Measurements from ENCODE around the gene EED. TPM values are rescaled to one million over a fixed set of nuclear protein-coding genes. Genes with fewer than 3 reads are reported as not detected.

The EED gene
- total and polyA plus RNA-seq, 4 donors: 11.1 to 40.2 (median 16.5) TPM

DNA sequence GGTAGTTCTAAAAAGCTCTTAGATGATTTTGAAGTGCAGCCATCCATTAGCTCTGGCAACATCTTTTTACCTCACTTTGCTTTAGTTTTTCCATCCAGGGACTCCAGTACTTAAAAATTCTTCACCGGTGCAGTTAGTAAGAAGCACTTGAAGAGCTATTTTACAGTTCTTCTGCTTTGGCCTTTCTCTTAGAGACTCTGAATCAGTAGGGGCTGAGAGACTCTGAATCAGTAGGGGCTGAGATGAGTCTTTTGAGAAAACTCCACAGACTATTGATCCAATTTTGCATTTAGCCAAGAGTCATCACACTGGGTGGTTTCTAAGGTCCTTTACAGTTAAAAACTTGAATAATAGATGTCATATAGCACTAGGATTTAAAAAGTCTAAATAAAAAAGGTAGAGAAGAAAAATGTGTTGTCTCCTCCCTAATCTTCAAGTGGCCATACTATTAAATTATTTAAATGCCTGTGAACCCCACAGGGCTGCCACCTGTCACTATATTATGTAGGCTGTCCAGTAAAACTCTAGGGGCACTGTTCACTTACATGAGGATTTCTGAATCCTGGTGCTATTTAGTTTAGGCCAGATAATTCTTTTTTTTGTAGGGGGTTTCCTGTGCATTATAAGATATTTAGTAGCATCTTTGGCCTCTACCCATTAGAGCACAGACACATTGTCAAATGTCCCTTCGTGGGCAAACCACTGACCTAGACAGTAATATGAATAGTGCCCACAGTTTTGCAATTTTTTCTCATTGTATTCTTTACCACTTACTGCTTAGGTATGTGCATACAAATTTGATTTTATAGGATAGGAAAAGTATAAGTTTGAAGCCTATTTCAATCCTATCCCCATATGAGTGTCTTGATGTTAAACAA lies 31.2 kb downstream of the EED start:
- DNase-seq (no peak), ATAC-seq (ENCODE audit: insufficient read depth, low FRiP score) (no peak)
- whole genome bisulfite sequencing, 2 donors: 80 to 96% methylated on average over 2 of the region's 2 CpGs
- TF ChIP-seq, protein P1, sequence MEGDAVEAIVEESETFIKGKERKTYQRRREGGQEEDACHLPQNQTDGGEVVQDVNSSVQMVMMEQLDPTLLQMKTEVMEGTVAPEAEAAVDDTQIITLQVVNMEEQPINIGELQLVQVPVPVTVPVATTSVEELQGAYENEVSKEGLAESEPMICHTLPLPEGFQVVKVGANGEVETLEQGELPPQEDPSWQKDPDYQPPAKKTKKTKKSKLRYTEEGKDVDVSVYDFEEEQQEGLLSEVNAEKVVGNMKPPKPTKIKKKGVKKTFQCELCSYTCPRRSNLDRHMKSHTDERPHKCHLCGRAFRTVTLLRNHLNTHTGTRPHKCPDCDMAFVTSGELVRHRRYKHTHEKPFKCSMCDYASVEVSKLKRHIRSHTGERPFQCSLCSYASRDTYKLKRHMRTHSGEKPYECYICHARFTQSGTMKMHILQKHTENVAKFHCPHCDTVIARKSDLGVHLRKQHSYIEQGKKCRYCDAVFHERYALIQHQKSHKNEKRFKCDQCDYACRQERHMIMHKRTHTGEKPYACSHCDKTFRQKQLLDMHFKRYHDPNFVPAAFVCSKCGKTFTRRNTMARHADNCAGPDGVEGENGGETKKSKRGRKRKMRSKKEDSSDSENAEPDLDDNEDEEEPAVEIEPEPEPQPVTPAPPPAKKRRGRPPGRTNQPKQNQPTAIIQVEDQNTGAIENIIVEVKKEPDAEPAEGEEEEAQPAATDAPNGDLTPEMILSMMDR (IDR thresholded peaks at IDR 0.05; ENCODE audit: control extremely low read depth, extremely low read depth): no peak
- Histone ChIP-seq H3K27me3 (ENCODE audit: control insufficient read depth in 3 of 3, insufficient read depth in 3 of 3, low read length in 2 of 3) (no peaks in the 10 kb centered on the region), H3K4me1 (ENCODE audit: control insufficient read depth in 5 of 5, insufficient read depth in 5 of 5, low read length in 5 of 5) (peaks cover 0 to 6% (median 2%) of the 10 kb centered on the region in 5 donors), H3K9me3 (ENCODE audit: control insufficient read depth in 4 of 4, insufficient read depth in 3 of 4, low read length in 3 of 4) (no peaks in the 10 kb centered on the region), H3K27ac (ENCODE audit: low read depth in 1 of 2, low read length in 1 of 2) (no peak overlapping the region), H3K4me3 (no peak overlapping the region), H3K36me3 (ENCODE audit: control insufficient read depth in 4 of 4, insufficient read depth in 4 of 4, low read length in 4 of 4) (peaks cover 4 to 28% (median 13%) of the 10 kb centered on the region in 4 donors), H3K9ac (ENCODE audit: insufficient read depth in 1 of 2, low read length in 2 of 2) (no peak overlapping the region)

DNA sequence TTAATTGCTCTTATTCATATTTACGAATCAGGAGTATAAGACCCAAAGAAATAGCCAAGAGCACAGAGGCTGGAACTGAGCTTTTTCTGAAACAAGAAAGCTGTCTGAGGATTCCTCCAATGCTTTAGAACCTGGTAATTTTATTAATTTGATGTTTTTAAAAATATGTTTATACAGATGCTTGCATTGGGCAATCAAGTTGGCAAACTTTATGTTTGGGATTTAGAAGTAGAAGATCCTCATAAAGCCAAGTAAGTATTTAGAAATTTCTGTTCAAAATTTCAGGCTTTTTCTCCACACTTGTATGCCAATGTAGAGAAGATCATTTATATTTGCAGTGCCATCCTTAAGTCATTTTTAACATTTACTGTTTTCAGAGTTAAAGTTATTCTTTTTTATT lies 33.2 kb downstream of the EED start:
- WGBS, 2 donors: 72 to 89% methylated on average over 1 of the region's 1 CpG
- TF ChIP-seq, protein P1 (IDR thresholded peaks at IDR 0.05; ENCODE audit: control extremely low read depth, extremely low read depth): no peak
- peaks cover 0 to 6% (median 2%) of the 10 kb centered on the region in 5 donors for H3K4me1 ChIP-seq (ENCODE audit: control insufficient read depth in 5 of 5, insufficient read depth in 5 of 5, low read length in 5 of 5)
- no peak overlapping the region for H3K4me3 ChIP-seq
- H3K27me3 ChIP-seq (ENCODE audit: control insufficient read depth in 3 of 3, insufficient read depth in 3 of 3, low read length in 2 of 3): no peaks in the 10 kb centered on the region
- H3K9ac ChIP-seq (ENCODE audit: insufficient read depth in 1 of 2, low read length in 2 of 2): no peak overlapping the region
- ATAC-seq (ENCODE audit: insufficient read depth, low FRiP score) (no peak), DNase-seq (no peak)
- peaks cover 4 to 28% (median 13%) of the 10 kb centered on the region in 4 donors for H3K36me3 ChIP-seq (ENCODE audit: control insufficient read depth in 4 of 4, insufficient read depth in 4 of 4, low read length in 4 of 4)
- H3K27ac ChIP-seq (ENCODE audit: low read depth in 1 of 2, low read length in 1 of 2): no peak overlapping the region
- H3K9me3 ChIP-seq (ENCODE audit: control insufficient read depth in 4 of 4, insufficient read depth in 3 of 4, low read length in 3 of 4): no peaks in the 10 kb centered on the region

DNA sequence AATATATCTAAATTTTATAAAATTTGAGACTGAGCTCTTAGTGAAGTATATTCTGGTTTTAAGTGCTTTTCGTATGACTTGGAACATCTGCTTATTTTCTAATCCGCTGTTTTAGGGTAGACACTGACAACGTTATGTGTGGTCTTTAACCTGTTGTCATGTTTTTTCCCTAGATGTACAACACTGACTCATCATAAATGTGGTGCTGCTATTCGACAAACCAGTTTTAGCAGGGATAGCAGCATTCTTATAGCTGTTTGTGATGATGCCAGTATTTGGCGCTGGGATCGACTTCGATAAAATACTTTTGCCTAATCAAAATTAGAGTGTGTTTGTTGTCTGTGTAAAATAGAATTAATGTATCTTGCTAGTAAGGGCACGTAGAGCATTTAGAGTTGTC lies 33.7 kb downstream of the EED start:
- Histone ChIP-seq H3K36me3 (ENCODE audit: control insufficient read depth in 4 of 4, insufficient read depth in 4 of 4, low read length in 4 of 4) (peaks cover 2 to 28% (median 13%) of the 10 kb centered on the region in 4 donors), H3K27ac (ENCODE audit: low read depth in 1 of 2, low read length in 1 of 2) (no peak overlapping the region), H3K27me3 (ENCODE audit: control insufficient read depth in 3 of 3, insufficient read depth in 3 of 3, low read length in 2 of 3) (no peaks in the 10 kb centered on the region), H3K4me3 (no peak overlapping the region), H3K4me1 (ENCODE audit: control insufficient read depth in 5 of 5, insufficient read depth in 5 of 5, low read length in 5 of 5) (peaks cover 0 to 6% (median 2%) of the 10 kb centered on the region in 5 donors), H3K9ac (ENCODE audit: insufficient read depth in 1 of 2, low read length in 2 of 2) (no peak overlapping the region), H3K9me3 (ENCODE audit: control insufficient read depth in 4 of 4, insufficient read depth in 3 of 4, low read length in 3 of 4) (no peaks in the 10 kb centered on the region)
- TF ChIP-seq, protein P1 (IDR thresholded peaks at IDR 0.05; ENCODE audit: control extremely low read depth, extremely low read depth): no peak
- no peak for ATAC-seq (ENCODE audit: insufficient read depth, low FRiP score)
- WGBS, 2 donors: 89 to 92% methylated on average over 8 of the region's 8 CpGs
- DNase-seq: peak in 2 of 3 donors; percentile 16 to 22

Data from lung (tissue), 12 donors.